Right lobe of liver (tissue), 4 donors: ENCODE data around the gene RBM18.

ENCODE experiments used
- CTCF ChIP-seq, 4 donors: fragments of 200-600 bp in 3 of 4; fragments of 450-650 bp in 1 of 4; IDR thresholded peaks; one replicate each; pipeline versions ENCODE4 v1.5.1 to v1.8.0; 2016 to 2022; ENCODE audit warnings: antibody characterized with exemption in 4 of 4, mild to moderate bottlenecking in 2 of 4
- POLR2A ChIP-seq: fragments of 450-650 bp; IDR thresholded peaks from one replicate; pipeline ENCODE4 v1.6.1; 2017; ENCODE audit warnings: antibody characterized with exemption, mild to moderate bottlenecking
- donor health status: DM: no; HTN: no; CAD: no.
- donor health status: DM: no; HTN: no; CAD: no.
- donor health status: DM: no; HTN: yes; CAD: no.

DNA sequence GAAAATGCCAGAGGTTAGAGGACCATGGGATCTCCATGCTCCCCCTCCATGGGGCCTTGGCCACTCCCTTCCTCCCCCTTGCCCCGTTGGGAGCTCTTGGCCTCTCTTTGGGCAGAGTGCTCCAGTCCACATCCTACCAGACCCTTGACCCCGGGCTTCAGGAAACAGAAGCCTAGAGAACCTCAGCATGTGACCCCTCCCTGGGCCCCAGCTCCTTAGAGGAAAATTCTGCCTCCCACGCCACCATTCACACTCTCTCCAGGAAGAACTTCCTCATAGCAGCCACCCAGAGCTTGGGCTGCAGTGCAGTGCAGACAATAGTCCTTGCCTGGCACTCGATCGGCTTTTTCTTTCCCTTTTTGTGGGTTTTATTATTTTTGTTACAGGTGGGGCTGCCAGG is 41.8 kb downstream of the RBM18 start:
- no peak for TF ChIP-seq CTCF (IDR thresholded peaks at IDR 0.05)
- no peak for TF ChIP-seq POLR2A
